Rectal smooth muscle tissue (tissue), 1 donor: ENCODE data around the gene ZMPSTE24.

ENCODE experiments used
- H3K27ac ChIP-seq: one replicate; pipeline ENCODE4 v1.7.0; 2013; ENCODE audit warnings: low read depth, low read length, inconsistent platforms
- H3K27me3 ChIP-seq: one replicate; pipeline ENCODE4 v1.7.0; 2013; ENCODE audit warnings: low read length; ENCODE audit not compliant: control insufficient read depth, insufficient read depth
- H3K36me3 ChIP-seq: one replicate; pipeline ENCODE4 v1.7.0; 2013; ENCODE audit warnings: low read length; ENCODE audit not compliant: control insufficient read depth, insufficient read depth
- H3K4me1 ChIP-seq: one replicate; pipeline ENCODE4 v1.7.0; 2013; ENCODE audit warnings: low read length; ENCODE audit not compliant: control insufficient read depth, insufficient read depth
- H3K4me3 ChIP-seq: one replicate; pipeline ENCODE4 v1.7.0; 2013; ENCODE audit warnings: low read length
- H3K9ac ChIP-seq: one replicate; pipeline ENCODE4 v1.7.0; 2013; ENCODE audit warnings: low read length

The ZMPSTE24 gene

DNA sequence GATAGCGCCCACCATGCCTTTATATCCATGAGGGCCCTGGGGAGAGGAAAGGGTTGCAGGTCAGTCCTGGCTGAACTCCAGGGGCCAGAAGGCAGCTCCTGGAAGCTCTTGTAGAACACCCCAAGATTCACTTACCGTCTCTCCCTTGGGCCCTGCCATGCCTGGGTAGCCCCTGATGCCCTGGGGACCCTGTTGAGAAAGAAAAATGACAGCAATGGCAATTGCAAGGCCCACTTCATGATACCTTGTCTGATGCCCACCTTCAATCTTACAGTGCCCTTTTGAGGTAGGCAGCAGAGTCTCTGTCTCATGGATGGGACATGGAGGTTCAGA is 52.1 kb downstream of the ZMPSTE24 start:
- no peak overlapping the region for H3K9ac ChIP-seq
- no peak overlapping the region for H3K27ac ChIP-seq
- no peaks in the 10 kb centered on the region for H3K36me3 ChIP-seq

DNA sequence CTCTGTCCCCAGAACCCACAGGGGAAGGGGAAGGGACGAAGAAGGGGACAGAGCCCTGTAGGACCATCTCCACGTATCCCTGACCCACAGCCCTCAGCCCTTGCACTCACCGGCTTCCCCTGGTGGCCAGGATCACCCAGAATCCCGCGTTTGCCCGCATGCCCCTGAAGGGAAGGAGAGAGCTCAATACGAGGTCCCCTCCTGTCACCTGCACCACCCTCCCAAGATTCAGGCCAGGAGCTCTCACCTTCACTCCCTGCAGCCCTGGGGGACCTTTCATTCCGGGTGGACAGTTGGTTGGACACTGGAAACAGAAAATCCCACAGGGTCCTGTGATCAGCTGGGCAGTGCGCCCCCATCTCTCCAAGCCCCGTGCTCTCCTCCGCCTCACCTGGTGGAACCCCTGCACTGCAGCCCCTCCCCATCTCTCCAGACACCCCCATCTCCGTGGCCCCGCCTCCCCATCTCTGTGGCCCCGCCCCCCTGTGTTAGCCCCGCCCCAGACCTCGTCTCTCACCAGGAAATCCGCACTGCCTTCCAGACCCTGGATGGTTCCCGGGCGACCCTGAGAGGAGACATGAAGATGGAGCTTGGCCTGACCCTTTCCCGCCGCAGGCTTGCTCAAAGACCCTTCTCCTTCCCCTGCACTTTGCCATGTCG is 53.1 kb downstream of the ZMPSTE24 start:
- Histone ChIP-seq H3K4me3 (no peak overlapping the region), H3K36me3 (no peaks in the 10 kb centered on the region), H3K9ac (no peak overlapping the region), H3K27ac (no peak overlapping the region), H3K4me1 (no peaks in the 10 kb centered on the region), H3K27me3 (peaks cover 5% of the 10 kb centered on the region)

More for the DNA sequence above, 52.1 kb downstream of the ZMPSTE24 start:
- H3K4me3 ChIP-seq = no peak overlapping the region
- H3K4me1 ChIP-seq = no peaks in the 10 kb centered on the region
- H3K27me3 ChIP-seq = no peaks in the 10 kb centered on the region

DNA sequence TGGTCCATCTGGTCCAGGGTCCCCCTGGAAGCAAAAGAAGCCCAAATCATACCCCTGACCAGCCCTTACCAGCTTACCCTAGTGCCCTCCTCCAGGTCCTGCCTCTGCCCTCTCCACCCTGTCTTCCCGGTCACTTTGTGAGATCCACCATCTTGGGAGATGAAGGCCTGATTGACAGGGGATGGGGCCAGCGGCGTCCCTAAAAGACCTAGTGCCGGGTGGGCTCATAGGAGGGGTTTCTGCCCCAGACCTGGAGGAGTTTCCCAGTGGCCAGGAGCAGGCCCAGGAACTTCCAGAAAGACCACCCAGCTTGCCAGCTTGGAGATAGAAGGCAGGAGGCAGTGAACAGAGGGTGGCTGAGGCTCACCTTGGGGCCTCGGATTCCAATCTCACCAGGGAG is 53.7 kb downstream of the ZMPSTE24 start:
- H3K27me3 ChIP-seq = peaks cover 8% of the 10 kb centered on the region
- no peak overlapping the region for H3K27ac ChIP-seq
- H3K9ac ChIP-seq = no peak overlapping the region
- H3K36me3 ChIP-seq = no peaks in the 10 kb centered on the region
- no peaks in the 10 kb centered on the region for H3K4me1 ChIP-seq
- H3K4me3 ChIP-seq = no peak overlapping the region

DNA sequence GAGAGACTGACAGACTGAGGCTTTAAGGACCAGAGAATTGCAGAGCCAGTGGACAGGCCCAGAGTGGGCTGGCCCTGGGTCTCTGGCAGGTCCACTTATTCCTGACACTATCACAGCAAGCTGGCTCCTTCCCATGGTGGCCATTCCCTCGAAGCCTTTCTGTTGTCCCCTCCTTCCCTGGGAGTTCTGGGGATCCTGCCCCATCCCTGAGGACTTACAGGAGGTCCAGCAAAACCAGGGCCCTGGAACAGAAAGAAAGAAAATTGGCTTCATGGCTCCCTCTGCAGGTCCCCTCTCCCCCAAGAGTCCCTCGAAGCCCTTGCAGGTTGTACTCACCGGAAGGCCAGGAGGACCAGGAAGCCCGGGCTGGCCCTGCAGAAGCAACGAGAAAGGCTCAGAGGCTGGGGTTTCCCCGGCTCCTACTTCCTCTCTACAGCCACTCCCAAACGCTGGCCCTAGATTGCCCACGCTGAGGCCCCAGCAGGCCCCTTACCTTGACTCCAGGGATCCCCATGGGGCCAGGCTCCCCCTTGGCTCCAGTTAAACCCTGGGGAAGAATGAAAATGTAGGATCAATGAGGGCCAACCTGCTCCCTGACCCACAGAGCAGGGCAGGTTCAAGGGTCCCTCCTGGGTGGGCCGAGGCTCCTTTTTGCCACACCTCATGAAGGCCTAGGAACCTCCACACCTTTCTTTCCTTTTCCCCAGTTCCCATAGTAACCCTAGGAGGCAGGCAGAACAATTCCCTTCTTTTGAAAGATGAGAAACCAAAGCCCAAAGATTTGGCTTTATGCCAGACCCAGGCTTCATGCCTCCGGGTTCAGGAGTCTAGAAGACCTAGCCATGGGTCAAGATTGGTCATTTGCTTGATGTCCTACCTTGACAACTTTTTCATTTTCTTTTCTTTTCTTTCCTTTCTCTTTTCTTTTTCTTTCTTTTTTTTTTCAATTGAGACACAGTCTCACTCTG is 54.5 kb downstream of the ZMPSTE24 start:
- no peak overlapping the region for H3K4me3 ChIP-seq
- H3K27ac ChIP-seq = no peak overlapping the region
- peaks cover 15% of the 10 kb centered on the region for H3K27me3 ChIP-seq
- H3K9ac ChIP-seq = no peak overlapping the region
- H3K36me3 ChIP-seq = no peaks in the 10 kb centered on the region
- no peaks in the 10 kb centered on the region for H3K4me1 ChIP-seq

DNA sequence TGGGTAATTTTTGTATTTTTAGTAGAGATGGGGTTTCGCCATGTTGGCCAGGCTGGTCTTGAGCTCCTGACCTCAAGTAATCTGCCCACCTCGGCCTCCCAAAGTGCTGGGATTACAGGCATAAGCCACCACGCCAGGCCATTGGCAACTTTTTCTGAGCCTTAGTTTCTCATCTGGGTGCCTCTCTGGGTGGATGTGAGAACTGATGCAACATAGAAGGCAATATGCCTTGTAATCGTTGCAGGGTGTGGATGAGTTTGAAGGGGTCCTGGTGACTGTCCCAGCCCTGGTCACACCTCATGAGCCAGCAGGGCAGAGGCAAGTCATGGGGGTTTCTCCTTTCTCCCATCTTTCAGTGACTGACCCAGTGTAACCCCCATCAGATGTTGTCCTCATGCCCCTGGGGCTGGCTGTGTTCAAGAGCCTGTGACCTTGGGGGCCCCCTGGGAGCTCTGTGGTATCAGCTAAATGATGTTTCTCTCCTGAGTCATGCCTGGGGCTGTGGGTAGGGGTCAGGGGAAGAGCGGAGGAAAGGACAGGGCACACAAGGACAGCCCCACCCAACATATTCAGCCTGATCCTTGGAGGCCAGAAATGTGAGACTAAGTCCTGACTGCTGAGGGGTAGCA is 55.4 kb downstream of the ZMPSTE24 start:
- peaks cover 21% of the 10 kb centered on the region for H3K27me3 ChIP-seq
- no peak overlapping the region for H3K9ac ChIP-seq
- H3K4me3 ChIP-seq = no peak overlapping the region
- H3K4me1 ChIP-seq = no peaks in the 10 kb centered on the region
- no peak overlapping the region for H3K27ac ChIP-seq
- H3K36me3 ChIP-seq = no peaks in the 10 kb centered on the region

DNA sequence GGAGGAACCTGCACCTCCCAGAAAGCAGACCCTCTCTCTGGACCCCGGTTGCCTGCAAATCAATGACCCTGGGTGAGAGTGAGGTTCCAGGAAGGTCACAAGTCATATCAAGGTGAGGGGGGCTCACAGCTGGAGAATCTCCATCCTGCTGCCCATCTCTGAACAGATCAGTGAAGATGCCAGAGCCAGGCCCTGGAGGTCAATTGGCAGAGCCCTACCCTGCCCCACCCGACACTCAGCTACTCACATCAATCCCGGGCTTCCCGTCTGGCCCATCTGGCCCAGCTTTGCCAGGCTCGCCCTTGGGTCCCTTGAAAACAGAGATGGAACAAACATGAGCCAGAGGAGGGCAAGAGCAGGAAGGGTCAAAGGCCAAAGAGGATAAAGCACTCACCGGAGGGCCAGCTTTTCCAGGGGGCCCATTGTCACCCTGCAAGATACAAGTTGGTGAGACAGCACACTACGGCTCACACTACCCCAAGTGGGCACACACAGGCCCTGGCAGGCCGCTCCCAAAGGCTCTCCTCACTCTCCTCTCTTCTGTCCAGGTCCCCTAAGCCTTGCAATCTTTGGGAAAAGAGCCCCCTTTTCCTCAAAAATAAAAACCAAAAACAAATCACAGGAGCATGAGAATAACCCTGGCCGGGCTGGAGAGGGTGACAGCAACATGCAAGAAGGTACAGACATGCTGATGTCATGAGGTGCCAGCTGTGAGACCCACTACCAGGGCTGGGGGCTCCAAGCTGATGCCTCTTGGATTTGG is 56.1 kb downstream of the ZMPSTE24 start:
- H3K9ac ChIP-seq = no peak overlapping the region
- peaks cover 21% of the 10 kb centered on the region for H3K27me3 ChIP-seq
- no peak overlapping the region for H3K4me3 ChIP-seq
- no peak overlapping the region for H3K27ac ChIP-seq
- H3K36me3 ChIP-seq = no peaks in the 10 kb centered on the region
- no peaks in the 10 kb centered on the region for H3K4me1 ChIP-seq

DNA sequence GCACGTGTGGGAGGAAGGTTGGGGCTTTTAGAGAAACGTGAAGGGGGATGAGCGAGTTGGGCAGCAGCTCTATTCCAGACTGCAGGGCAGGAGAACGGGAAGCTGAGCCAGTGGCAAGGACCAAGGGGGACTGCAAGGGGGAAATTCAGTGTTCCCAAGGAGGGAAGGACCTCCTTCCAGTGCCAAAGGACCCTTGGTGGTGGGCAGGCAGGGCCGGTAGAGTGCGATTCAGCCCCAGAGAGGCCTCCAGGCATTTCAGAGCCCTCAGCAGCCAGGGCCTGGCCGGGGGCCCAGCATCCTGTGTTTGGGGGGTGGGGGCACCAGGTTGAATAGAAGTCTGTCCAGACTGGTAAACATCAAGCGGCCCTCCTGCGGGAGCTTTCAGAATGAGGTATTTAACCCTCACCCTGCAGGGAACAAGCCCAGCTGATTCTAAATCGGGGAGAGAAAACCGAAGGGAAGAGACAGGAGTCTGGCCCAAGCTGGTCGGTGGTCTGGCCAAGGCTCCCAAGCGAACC is 56.7 kb downstream of the ZMPSTE24 start:
- Histone ChIP-seq H3K27me3 (peaks cover 21% of the 10 kb centered on the region), H3K9ac (peak overlapping the region; percentile 49), H3K27ac (peak overlapping the region; percentile 40), H3K4me3 (peak overlapping the region; percentile 68), H3K4me1 (no peaks in the 10 kb centered on the region), H3K36me3 (no peaks in the 10 kb centered on the region)

DNA sequence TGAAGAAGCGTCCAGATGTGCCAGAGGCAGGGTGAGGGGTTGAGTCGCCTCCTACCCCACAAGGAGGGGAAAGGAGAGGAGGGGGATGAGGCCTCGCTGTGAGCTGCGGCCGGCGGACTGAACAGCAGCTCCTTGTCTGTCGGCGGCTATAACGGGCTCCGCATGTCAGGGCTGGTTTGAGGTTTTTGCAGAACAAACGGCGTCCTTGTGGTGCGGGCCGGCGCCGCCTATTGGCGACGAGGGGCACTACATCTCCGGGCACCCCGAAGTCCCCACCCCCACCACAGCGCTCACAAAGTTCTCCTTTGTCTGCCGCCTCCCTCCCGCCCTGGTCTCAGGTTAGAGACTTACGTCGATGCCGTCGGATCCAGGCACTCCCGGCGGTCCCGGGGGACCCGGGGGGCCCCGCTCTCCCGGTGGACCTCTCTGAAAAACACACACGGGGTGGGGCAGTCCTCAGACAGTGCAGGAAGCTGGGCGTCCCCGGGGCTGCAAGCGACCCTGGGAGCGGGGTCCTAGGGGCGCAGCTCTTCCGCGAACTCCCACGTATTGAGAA is 57.3 kb downstream of the ZMPSTE24 start:
- peak overlapping the region; percentile 68 for H3K4me3 ChIP-seq
- peak overlapping the region; percentile 40 for H3K27ac ChIP-seq
- H3K4me1 ChIP-seq = no peaks in the 10 kb centered on the region
- peaks cover 21% of the 10 kb centered on the region for H3K27me3 ChIP-seq
- H3K9ac ChIP-seq = peak overlapping the region; percentile 49
- H3K36me3 ChIP-seq = no peaks in the 10 kb centered on the region

DNA sequence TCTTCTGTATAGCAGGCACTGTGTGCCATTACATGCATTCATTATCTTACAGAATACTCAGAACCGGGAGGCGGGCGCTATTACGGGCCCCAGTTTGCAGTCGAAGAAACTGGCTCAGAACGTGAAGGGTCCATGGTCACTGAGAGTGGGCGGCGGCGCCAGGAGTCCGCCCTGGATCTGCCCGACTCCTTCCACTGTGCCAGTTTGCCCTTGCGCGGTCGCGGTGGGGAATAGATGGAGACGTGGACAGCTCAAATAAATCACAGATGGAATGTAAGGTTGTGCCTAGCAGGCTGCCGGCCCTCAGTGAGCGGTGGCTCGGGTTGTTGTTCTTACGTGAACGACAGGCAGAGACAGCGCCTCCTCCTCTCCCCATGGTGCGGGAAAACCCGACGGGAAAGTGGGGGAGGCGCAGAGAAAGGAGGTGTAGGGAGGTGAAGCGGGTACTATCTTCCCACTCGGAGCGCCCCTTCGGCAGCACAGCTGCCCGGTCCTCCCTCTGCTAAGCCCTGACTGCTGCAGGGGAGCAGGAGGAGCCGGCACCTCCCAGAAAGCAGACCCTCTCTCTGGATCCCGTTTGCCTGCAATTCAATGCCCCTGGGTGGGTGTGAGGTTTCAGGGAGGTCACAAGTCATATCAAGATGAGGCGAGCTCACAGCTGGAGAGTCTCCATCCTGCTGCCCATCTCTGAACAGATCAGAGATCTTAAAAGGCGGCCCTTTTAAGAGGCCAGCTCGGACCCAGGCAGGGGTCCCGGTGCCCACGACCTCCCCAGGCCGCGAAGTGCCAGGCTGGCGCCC is 58.0 kb downstream of the ZMPSTE24 start:
- H3K4me3 ChIP-seq = peak overlapping the region; percentile 68
- no peak overlapping the region for H3K27ac ChIP-seq
- H3K36me3 ChIP-seq = no peaks in the 10 kb centered on the region
- H3K9ac ChIP-seq = peak overlapping the region; percentile 56
- H3K27me3 ChIP-seq = peaks cover 21% of the 10 kb centered on the region
- H3K4me1 ChIP-seq = no peaks in the 10 kb centered on the region

DNA sequence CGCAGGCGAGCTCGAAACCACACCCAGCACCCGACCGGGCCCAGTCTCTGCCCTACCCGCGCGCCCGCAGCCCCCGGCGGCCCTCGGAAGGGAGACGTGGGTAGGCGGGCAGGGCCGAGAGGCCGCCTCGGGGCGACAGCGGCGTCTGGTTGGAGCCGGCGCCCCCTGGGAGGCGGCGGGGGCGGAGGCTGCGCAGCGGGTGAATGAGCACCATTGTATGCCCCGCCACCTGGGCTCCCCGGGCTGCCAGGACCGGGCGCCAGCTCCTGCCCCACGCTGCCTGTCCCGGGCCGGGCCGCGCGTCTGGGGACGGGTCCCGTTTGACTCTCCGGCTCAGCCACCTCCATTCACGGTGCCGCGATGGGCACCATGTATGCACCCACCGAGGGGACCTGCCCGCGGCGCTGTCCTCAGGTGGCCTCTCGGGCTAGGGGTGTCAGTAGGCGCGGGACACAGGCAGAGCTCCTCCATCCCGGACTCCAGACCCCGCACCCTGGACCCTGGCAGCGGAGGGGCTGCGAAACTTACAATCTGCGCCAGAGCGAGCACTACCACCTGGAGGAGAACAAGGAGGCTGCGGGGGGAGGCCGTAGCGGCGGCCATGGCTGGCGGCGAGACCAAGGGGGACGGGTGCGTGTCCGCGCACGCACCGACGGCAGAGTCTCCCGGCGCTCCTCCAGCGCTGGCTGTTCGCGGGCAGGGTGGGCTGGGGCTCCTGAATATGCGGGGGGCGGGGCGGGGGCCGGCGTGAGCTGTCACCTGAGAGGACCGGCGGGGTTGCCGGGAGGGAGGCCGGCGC is 58.8 kb downstream of the ZMPSTE24 start, which contains the start of gene COL9A2:
COL9A2 (minus strand) TSS at position 692 of the 799 bp plus-strand sequence; CDS start at position 603, 89 bp downstream.
- Histone ChIP-seq H3K27me3 (peaks cover 21% of the 10 kb centered on the region), H3K9ac (peak within 1 kb of the TSS; percentile 56), H3K4me3 (peak within 1 kb of the TSS; percentile 68), H3K27ac (no peak within 1 kb of the TSS), H3K36me3 (no peaks in the 10 kb centered on the region), H3K4me1 (no peaks in the 10 kb centered on the region)
